Ishikawa (cell line): ENCODE measurements around the gene MLN.

Experiments
- CEBPB ChIP-seq: IDR thresholded peaks from 2 replicates; pipeline ENCODE4 v1.6.1; 2012
- CREB1 ChIP-seq: IDR thresholded peaks from 2 replicates; pipeline ENCODE4 v1.6.1; 2012; ENCODE audit warnings: low read depth
- EGR1 ChIP-seq: IDR thresholded peaks from 2 replicates; pipeline ENCODE4 v1.6.1; 2012
- EP300 ChIP-seq: IDR thresholded peaks from 2 replicates; pipeline ENCODE4 v1.6.1; 2012; ENCODE audit warnings: borderline replicate concordance
- FOXM1 ChIP-seq: IDR thresholded peaks from 2 replicates; pipeline ENCODE4 v1.6.1; 2012; ENCODE audit warnings: low read depth, borderline replicate concordance
- NFIC ChIP-seq: IDR thresholded peaks from 2 replicates; pipeline ENCODE4 v1.6.1; 2012
- RAD21 ChIP-seq: IDR thresholded peaks from 2 replicates; pipeline ENCODE4 v1.6.1; 2012; ENCODE audit warnings: low read depth
- TAF1 ChIP-seq: IDR thresholded peaks from 2 replicates; pipeline ENCODE4 v1.6.1; 2012; ENCODE audit warnings: low read depth, mild to moderate bottlenecking
- TEAD4 ChIP-seq: IDR thresholded peaks from 2 replicates; pipeline ENCODE4 v1.6.1; 2012
- YY1 ChIP-seq: IDR thresholded peaks from 2 replicates; pipeline ENCODE4 v1.6.1; 2012; ENCODE audit warnings: low read depth
- ZBTB7A ChIP-seq: IDR thresholded peaks from 2 replicates; pipeline ENCODE4 v1.6.1; 2012; ENCODE audit warnings: low read depth
- TF ChIP-seq, protein P1 (sequence below): IDR thresholded peaks from 2 replicates; pipeline ENCODE4 v1.6.1; 2012; ENCODE audit warnings: low read depth, mild to moderate bottlenecking
- TF ChIP-seq, protein P2 (sequence below): IDR thresholded peaks from 2 replicates; pipeline ENCODE4 v1.6.1; 2012
- TF ChIP-seq, protein P3 (sequence below): IDR thresholded peaks from 2 replicates; pipeline ENCODE4 v1.6.1; 2012

DNA sequence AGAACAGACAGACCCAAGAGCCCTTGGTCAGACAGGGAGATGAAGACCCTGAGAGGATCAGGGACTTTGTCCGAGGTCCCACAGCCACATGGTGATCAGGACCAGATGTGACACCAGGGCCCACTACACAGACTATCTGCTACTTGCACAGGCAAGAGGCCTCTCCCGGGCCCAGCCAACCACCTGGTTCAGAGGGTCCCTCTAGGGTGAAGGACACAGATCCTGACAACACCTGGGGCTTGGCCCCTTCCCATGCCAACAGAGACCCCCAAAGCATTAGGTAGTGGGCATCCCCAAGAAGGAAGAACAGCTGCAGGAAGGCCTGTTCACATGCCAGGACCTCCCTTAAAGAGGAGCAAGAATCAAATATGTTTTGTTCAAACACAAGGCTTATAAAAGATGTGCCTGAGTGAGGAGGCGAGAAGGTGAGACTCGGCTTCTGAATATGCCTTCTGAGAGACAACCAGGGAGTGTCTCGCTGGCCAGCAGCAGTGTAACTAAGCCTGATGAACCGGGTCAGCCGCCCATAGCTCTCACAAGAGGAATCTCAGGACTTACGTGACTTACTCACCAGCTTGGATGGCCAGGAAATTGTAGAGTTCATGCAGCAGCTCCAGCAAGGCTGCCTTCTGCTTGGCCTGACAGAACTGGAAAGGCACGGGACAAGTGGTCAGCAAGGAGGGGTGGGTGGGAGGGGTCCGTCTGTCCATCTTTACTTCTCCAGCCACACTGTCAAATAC lies 19.9 kb downstream of the MLN start:
- no peak for TF ChIP-seq TAF1
- TF ChIP-seq, protein P1, sequence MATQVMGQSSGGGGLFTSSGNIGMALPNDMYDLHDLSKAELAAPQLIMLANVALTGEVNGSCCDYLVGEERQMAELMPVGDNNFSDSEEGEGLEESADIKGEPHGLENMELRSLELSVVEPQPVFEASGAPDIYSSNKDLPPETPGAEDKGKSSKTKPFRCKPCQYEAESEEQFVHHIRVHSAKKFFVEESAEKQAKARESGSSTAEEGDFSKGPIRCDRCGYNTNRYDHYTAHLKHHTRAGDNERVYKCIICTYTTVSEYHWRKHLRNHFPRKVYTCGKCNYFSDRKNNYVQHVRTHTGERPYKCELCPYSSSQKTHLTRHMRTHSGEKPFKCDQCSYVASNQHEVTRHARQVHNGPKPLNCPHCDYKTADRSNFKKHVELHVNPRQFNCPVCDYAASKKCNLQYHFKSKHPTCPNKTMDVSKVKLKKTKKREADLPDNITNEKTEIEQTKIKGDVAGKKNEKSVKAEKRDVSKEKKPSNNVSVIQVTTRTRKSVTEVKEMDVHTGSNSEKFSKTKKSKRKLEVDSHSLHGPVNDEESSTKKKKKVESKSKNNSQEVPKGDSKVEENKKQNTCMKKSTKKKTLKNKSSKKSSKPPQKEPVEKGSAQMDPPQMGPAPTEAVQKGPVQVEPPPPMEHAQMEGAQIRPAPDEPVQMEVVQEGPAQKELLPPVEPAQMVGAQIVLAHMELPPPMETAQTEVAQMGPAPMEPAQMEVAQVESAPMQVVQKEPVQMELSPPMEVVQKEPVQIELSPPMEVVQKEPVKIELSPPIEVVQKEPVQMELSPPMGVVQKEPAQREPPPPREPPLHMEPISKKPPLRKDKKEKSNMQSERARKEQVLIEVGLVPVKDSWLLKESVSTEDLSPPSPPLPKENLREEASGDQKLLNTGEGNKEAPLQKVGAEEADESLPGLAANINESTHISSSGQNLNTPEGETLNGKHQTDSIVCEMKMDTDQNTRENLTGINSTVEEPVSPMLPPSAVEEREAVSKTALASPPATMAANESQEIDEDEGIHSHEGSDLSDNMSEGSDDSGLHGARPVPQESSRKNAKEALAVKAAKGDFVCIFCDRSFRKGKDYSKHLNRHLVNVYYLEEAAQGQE = no peak
- no peak for TF ChIP-seq NFIC
- TF ChIP-seq FOXM1 = no peak
- TF ChIP-seq EP300 = no peak
- no peak for TF ChIP-seq CREB1
- no peak for TF ChIP-seq EGR1
- TF ChIP-seq YY1 = no peak
- TF ChIP-seq ZBTB7A = no peak
- no peak for TF ChIP-seq RAD21
- TF ChIP-seq, protein P2, sequence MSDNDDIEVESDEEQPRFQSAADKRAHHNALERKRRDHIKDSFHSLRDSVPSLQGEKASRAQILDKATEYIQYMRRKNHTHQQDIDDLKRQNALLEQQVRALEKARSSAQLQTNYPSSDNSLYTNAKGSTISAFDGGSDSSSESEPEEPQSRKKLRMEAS = no peak
- no peak for TF ChIP-seq TEAD4
- TF ChIP-seq, protein P3, sequence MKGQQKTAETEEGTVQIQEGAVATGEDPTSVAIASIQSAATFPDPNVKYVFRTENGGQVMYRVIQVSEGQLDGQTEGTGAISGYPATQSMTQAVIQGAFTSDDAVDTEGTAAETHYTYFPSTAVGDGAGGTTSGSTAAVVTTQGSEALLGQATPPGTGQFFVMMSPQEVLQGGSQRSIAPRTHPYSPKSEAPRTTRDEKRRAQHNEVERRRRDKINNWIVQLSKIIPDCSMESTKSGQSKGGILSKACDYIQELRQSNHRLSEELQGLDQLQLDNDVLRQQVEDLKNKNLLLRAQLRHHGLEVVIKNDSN = no peak
- TF ChIP-seq CEBPB = no peak
